NCI-H446 (cell line): ENCODE data around the gene MAP3K12.
"Not testable (repeated sequence)": the region's sequence is repeated elsewhere in the genome, so short reads cannot be mapped to it uniquely, and the experiment has no call there.

Source experiments
- DNase-seq, 2 experiments: peaks; one replicate each; lab custom pipeline; 2025; lab: John Stamatoyannopoulos, UW

MAP3K12 gene

DNA sequence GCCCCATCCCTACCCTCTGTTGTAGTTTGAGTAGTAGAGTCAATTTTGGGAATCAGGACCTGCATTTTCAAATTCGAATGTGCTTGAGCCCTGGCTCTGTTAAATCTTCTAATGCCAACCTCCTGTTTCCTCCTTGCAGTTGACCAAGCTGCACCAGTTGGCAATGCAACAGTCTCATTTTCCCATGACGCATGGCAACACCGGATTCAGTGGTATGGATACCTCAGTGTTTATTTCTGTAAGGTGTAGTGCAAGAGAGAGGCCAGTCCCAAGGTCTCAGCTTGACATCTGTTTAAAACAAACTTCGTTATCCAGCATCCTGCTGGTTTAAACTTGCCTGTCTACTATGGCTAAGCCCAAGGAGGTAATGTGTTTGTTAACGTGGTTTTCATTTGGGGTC, 32.2 kb downstream of the MAP3K12 start:
- no peak for DNase-seq

DNA sequence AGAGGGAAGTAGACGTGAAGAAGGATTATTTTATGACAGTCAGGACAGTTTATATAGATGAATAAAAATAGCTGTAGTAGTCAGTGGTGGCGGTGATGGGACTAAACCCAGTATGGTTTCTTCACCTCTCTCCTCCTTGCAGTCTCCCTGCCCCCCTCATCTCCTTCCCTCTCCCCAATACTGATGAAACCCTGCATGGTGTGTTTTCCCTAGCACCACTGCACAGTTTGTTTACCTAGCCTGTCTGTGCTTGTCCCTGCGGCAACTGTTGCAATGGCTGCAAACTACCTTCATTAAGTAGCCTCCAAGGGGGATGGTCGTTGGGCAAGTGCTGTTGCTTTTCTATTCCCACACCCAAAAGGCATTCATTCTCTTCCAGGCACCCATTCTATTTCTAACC, 32.6 kb downstream of the MAP3K12 start:
- no peak for DNase-seq

DNA sequence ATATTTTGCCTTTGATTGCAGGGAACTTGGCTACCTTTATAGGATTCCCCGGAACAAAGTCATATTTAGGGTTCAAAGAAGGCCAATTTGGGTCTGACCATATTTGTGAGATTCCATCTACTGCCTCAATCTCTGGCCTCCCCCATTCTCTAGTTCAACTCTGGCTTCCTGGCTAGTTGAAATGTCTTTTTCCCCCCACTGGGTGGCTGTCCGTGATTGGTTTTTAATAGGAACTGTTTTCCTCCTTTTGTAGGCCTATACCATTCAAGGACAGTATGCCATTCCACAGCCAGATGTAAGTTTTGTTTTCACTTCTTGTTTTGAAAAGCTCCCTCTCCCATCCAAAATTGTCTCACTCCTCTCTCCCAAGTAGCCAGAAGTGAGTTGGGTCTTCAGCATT, 33.6 kb downstream of the MAP3K12 start:
- no peak for DNase-seq

DNA sequence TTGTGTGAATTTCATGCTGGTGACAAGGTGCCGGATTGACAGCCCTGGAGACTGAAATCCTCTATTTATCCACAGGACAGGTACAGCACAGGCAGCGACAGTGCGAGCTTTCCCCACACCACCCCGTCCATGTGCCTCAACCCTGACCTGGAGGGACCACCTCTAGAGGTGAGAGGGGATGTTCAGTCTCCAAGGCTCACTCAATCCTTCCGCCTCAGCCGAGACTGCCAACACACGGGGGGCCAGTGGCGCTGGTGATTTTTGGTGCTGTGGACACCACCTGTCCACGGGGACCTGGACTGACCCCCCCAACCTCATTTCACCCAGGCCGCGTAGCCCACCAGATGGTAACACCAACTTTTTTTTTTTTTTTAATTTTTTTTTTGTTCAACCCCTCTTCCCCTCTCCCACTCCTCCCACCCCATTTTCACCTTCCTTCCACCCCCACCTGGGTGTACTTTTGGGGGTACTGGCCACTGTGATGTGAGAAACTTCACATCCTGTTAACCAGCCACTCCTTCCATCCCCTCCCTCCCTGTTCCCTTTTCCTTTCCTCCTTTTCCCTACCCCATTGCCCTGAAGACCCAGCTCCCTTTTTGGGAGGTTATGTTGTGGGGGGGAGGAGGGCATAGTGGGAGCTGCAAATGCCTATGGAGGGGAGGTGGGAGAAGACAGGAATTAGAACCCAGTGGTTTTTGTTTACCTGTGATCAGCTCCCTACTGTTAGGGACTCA, 34.4 kb downstream of the MAP3K12 start:
- no peak for DNase-seq

DNA sequence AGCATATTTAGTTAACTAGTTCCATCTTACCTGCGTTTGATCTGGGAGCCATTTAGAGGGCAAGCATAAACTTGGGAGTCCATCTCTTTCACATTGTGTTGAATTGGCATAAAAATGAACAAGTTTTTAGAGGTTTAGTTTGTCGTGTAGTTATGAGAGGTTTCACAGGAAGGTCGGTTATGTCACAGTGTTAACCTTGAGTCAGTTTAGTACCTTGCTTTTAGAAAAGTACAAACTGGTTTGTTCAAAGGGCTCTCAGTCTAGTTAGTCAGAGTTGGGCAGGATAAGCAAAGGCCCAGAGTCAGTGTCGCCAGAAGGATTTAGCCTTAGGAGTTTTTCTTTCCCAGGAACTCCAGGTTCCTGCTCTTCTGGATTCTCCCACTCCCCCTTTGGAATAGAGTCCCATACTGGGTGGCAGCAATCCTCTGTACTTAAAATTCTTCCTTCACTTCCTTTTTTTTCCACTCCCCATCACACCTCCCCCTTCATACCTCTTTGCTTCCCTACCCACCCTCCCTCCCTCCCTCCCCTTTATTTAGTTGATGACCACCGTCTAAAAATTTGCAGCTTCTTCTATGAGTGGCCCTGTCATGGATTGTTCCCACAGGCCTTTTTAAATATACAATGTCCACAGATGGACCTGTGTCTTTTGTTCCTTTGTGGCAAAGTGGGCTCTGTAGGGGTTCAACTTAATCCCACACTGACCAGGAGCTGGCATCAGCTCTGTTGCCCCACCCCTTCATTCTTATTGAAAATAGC, 35.3 kb downstream of the MAP3K12 start:
- DNase-seq: no peak

DNA sequence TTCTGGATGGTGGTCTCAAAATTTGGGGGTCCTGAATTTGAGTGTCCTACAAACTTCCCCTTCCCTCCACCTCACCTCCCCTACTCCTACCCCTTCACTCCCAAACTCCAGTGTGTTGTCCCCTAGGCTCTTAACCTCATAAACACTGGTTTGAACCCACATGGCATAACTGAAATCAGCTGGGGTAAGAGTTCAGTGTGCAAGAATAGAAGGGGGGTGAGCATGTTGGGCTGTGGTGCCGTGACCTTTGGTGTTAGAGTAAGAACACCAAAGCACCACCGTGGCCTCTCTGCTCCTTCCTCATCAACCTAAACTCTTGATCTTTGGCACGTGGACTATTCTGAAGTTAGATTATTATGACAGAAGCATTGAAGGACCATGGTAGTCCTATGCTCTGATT, 36.3 kb downstream of the MAP3K12 start:
- DNase-seq: no peak

DNA sequence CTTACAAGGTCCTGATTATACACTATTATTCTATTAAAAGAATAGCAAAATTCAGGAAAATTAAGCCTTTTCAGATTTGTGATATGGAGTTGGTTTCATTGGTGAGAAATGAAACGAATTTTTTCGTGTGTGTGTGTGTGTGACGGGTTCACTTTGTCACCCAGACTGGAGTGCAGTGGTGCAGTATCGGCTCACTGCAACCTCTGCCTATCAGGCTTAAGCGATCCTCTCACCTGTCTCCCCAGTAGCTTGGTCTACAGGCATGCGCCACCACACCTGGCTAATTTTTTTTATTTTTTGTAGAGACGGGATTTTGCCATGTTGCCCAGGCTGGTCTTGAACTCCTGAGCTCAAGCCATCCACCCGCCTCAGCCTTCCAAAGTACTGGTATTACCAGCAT, 37.7 kb downstream of the MAP3K12 start:
- DNase-seq: no peak

DNA sequence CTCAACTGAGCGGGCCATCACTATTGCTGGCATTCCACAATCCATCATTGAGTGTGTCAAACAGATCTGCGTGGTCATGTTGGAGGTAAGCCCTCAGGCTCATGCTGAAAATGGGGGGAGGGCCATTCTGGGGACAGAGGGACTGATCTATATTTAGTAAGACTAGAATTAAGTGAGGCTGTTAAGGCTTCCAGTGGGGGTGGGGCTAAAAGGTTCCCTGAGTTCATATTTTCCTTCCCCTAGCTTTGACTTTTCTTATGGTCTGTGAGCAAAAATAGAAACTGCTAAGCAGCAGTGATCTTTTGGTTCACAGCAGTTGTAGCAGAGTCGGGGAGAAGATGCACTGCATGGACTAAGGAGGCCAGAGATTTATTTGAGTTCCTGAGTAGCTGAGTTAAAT, 38.2 kb downstream of the MAP3K12 start:
- DNase-seq: no peak

DNA sequence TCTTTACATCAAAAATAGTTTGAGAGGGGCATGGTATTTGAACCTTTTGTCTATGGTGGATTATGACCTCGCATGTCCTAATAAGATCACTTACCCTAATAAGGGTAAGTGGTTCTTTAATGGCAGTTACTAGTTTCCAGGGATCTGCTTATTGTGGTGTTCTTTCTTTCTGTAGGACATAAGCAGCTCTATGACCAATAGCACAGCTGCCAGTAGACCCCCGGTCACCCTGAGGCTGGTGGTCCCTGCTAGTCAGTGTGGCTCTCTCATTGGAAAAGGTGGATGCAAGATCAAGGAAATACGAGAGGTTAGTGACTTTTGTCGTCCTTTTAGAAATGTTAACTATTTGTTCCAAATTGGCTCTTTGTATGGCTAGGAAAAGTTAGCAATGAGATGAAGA, 40.2 kb downstream of the MAP3K12 start:
- no peak for DNase-seq

DNA sequence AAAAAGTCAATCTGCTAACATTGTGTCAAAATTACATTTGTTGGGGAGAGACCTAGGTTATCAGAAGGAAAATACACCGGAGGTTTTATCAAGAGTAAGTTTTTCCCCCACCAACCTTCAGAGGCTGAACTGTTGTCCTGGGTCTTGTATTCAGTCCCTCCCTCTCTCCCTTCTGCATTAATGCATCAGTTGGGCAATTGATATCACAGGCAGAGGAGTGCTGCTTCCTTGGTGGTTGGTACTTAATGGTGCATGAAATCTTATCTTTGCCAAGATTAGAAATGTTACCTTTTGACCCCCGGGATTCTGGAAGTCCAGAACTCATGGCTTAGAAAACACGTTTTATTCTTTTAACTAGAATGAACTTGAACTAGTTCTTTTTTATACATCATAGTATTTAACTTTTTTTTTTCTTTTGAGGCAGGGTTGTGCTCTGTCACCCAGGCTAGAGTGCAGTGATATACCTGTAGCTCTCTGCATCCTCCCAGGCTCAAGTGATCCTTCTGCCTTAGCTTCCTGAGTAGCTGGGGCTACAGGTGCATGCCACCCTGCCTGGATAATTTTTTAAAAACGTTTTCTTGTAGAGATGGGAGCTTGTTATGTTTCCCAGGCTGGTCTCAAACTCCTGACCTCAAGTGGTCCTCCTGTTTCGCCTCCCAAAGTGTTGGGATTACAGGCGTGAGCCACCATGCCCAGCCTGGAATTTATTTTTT, 42.4 kb downstream of the MAP3K12 start:
- no peak for DNase-seq

DNA sequence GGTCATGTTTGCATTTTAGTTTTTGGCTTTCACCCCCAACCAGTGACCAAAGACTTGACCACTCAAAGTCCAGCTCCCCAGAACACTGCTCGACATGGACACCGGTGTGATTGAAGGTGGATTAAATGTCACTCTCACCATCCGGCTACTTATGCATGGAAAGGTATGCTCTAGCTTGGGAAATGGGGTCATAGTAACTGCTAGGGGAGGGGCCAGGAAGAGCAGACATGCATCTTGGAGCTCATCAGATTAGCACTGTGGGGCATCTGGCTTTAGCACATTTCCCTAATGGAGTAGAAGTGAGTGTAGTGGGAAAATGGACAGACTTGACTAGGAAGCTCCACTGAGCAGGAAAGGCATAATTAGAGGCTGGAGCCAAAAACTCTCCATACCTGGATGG, 44.6 kb downstream of the MAP3K12 start:
- no peak for DNase-seq

DNA sequence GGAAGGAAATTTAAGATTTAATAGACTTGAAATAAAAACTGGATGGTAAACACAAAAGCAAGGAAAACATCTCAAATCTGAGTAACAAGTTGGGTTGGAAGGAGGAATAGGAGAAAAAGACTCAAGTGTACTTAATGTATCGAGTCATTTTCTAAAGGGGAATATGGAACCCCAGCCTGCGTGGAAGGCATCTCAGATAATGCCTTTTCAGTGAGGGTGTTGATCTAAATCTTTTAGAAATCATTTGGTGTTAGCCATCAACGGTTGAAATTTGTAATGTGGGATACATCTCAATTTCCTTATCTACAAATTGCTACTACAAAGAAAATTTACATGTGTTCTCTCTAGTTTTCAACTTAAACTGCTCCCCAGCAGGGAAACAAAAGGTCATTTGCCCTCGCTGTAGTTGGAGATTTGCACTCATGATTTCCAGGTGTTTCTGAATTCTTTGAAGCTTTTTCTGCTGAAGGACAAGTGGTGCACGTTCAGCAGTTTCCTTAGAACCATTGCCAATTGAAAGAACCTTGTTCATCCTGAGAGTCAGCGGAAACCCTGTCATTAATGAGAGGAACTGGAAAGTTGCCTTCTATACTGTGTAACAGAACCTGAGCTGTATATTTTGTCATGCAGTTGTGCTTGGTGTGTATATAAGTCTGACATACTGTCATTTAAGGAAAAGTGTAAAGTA, 45.2 kb downstream of the MAP3K12 start:
- no peak for DNase-seq

DNA sequence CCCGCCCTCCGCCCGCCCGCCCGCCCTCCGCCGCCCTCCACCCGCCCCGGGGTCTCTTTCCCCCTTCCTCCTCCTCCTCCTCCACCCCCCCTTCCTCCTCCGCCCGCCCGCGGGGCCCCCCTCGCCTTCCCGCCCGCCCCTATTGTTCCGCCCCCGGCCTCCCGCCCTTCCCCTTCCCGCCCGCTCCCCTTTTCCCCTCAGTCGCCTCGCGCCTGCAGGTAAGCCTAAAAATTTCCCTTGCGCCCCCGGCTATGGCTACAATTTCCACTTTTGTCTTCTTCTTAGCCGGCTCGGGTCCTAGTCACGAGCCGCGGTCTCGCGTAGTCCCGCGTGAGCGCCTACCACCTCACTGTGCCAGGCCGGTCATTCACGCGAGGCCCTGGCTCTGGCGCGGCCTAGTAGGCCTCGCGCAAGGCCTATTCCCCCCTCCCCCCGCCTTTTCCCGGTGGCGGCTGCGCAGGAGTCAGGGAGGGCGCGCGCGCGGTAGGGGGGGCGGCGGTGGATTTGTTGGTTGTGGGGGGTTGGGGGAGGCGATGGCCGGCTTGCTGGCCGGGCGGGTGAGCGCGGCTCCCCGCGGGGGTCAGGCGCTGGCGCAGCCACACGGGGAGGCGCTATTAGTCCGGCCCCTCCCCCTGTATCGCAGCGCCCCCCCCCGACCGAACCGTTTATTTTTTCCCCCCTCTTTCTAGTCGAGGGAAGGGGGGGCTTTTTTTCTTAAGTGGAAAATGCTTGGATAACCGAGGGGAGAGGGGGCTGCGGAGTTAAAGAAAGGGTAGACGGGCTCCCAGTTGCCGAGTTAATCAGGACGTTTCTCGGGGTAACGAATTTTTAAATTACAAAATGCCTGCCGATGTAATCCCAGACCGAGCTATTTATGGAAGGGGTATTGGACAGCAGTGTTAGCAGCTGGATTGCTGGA, 46.8 kb downstream of the MAP3K12 start:
- peak; percentile 68 to 77 for DNase-seq

DNA sequence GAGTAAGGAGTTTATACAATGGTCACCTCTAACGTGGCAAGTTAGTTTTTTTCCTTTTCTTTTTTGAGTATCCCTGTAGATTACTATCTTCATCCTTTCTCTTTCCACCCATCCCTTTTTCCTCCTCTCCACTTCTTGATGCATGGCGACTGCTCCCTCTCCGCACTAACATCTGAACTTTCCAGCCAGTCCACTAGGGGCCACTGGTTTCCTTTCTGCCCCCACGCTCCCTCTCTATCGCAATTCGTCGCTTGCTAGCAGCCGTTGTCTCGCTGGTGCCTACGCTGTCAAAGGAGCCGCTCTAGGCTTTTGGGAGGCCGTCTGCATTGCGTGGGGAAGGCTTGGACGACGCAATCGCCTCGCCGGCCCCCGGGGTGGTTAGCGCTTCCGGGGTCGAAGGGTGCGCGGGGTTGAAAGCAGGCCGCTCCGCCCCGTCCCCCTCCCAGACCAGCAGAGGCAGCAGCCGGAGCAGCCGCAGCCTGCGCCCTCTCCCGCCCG, 47.5 kb downstream of the MAP3K12 start, which contains the start of gene PCBP2:
Gene PCBP2 (plus strand): TSS at position 442 of the 498 bp plus-strand sequence. CDS start 2,699 bp downstream, outside the sequence.
- peak; percentile 97 to 99 for DNase-seq

DNA sequence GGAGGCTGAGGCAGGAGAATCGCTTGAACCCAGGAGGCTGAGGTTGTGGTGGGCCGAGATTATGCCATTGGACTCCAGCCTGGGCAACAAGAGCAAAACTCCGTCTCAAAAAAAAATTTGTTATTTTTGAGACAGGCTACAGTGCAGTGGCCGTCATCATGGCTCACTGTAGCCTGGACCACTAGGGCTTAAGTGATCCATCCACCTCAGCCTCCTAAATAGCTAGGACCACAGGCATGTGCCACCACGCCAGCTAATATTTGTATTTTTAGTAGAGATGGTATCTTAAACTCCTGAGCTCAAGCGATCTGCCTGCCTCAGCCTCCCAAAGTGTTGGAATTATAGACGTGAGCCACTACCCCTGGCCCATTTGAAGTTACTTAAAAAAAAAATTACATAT, 48.3 kb downstream of the MAP3K12 start:
- no peak for DNase-seq

DNA sequence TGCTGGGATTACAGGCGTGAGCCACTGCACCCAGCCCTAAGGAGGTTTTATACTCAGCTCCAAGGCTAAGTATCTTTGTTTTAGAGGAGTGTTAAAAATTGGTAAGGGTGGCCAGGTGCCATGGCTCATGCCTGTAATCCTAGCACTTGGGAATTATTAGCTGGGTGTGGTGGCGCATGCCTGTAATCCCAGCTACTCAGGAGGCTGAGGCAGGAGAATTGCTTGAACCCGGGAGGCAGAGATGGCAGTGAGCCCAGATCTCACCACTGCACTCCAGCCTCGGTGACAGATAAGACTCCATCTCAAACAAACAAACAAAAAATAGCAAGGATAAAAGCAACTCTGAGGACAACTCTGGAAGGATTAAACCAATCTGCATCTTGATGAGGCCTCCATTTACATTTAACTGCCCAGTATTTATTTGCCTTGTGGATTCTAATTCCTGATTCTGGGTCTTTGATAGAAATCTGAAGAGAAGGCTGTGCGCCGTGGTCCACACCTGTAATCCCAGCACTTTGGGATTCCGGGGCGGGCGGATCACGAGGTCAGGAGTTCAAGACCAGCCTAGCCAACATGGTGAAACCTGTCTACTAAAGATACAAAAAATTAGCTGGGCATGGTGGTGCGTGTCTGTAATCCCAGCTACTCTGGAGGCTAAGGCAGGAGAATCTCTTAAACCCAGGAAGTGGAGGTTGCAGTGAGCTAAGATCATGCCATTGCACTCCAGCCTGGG, 54.5 kb downstream of the MAP3K12 start:
- not testable (repeated sequence) for DNase-seq

DNA sequence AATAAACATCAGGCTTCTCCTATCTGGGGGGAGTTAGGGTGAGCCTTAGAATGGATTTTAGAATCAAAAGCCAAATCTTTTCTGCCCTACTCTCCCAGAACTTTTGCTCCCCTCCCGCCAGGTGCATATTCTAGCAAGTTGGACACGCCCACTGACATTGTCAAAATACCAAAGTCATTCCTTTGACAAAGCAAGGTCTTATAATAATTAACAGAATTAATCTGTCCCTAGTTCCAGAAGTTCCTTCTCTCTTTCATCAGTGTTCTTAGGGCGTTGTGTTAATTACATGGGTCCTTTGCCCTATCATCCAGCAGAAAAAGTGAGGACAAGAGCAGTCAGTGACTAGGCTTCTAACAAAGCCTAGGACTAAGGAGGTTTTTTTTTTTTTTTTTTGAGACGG, 55.3 kb downstream of the MAP3K12 start:
- DNase-seq: no peak

DNA sequence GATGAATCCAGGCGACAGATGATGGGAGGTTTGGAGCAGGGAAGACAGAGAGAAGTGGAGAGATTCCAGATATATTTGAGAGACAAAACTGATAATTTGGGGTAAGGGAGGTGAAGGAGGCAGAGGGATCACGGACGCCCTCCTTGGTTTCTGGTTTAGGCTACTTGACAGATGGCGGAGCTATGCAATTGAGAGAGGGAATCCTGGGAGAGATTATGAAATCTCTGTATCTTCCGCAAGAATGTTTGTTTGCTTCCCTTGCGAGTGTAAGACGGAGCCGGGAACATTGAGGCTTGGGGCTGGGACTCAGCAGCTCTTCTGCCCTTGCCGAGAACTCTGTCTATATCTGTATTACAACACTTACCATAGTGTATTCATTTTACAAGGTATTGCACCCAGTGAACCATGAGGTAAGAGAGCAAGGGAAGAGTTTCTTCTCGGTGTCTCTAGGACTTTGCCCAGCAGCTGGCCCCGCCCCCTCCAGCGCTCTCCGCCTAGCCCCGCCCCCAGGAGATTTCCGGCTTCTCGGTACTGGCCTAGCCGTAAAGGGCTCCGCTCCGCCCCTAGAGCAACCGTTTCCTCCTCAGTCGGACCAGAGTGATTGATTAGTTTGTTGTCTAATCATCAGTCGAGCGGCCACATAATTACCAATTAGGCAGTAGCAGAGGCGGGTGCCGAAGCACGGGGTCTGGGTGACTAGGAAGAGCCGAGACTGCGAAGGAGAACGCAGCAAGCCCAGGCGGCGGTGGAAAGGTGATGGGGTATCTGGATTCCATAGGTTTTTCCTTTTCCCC, 58.0 kb downstream of the MAP3K12 start, which contains the start of gene PRR13:
Gene PRR13 (plus strand): TSS at position 695 of the 794 bp plus-strand sequence. CDS start 981 bp downstream, outside the sequence.
- DNase-seq: peak; percentile 94 to 99

DNA sequence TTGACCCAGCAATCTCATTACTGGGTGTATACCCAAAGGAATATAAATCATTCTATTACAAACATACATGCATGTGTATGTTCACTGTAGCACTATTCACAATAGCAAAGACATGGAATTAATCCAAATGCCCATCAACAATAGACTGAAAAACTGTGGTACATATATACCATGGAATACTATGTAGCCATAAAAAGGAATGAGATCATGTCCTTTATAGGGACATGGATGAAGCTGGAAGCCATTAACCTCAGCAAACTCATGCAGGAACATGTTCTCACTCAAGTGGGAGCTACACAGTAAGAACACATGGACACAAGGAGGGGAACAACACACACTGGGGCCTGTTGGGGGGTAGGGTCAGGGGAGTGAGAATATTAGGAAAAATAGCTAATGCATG, 59.7 kb downstream of the MAP3K12 start:
- not testable (repeated sequence) for DNase-seq
